ENCODE results near the gene VPS26B.
A peak's percentile ranks its signal among the peaks of the same experiment; 100 is the strongest.

Gene VPS26B

GRCh38 chr11:134224710-134225664 is 516 bp downstream of the VPS26B start:
- H3K27ac Mint-ChIP-seq, result peak overlapping the region; percentile 93
- H3K4me3 Mint-ChIP-seq, result peak overlapping the region; percentile 88
- no peaks in the 10 kb centered on the region for H3K9me3 Mint-ChIP-seq
- ATAC-seq, result peak; percentile 14
- H3K36me3 Mint-ChIP-seq, result peaks cover 14% of the 10 kb centered on the region
- peaks cover 68% of the 10 kb centered on the region for H3K4me1 Mint-ChIP-seq
- H3K27me3 Mint-ChIP-seq, result peaks cover 23% of the 10 kb centered on the region

DNA sequence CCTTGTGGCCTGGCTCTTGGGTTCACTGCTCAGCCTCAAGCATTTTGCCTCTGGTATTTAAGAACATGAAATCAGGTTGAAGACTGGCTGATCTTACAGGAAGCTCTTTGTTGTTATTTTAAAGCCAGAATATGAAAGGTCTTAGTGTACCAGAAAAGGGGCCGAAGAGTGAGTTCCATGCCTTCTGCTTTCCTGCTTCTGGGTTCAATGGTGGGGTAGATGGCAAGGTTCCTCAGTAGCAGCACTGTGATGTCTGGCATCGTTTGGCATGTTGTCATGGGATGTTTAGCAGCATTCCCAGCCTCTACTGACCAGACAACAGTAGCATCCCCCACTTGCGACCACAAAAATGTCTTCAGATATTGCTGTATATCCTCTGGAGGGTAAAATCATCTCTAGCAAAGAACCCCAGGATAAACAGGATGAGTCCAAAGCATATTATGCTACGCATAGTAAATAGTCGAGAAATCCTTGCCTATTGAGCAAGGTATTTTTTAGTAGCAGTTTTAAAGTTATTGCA is 2.4 kb downstream of the VPS26B start:
- Mint-ChIP-seq H3K27ac (no peak overlapping the region), H3K36me3 (peaks cover 8% of the 10 kb centered on the region), H3K4me1 (peaks cover 80% of the 10 kb centered on the region), H3K9me3 (no peaks in the 10 kb centered on the region), H3K27me3 (peaks cover 33% of the 10 kb centered on the region), H3K4me3 (no peak overlapping the region)
- no peak for ATAC-seq

GRCh38 chr11:134228625-134229024 is 4.2 kb downstream of the VPS26B start:
- Mint-ChIP-seq H3K27ac (no peak overlapping the region), H3K9me3 (no peaks in the 10 kb centered on the region), H3K4me3 (peak overlapping the region; percentile 2), H3K27me3 (peaks cover 33% of the 10 kb centered on the region), H3K36me3 (peaks cover 8% of the 10 kb centered on the region), H3K4me1 (peaks cover 75% of the 10 kb centered on the region)
- peak; percentile 75 for ATAC-seq

- no peak overlapping the region for H3K4me3 Mint-ChIP-seq
- peaks cover 8% of the 10 kb centered on the region for H3K36me3 Mint-ChIP-seq
- no peak for ATAC-seq
- H3K4me1 Mint-ChIP-seq, result peaks cover 75% of the 10 kb centered on the region
- peak overlapping the region; percentile 30 for H3K27ac Mint-ChIP-seq
- H3K9me3 Mint-ChIP-seq, result no peaks in the 10 kb centered on the region
- H3K27me3 Mint-ChIP-seq, result peaks cover 33% of the 10 kb centered on the region
Observed at GRCh38 chr11:134229126-134229790, 4.8 kb downstream of the VPS26B start.

- Mint-ChIP-seq H3K4me3 (no peak overlapping the region), H3K9me3 (no peaks in the 10 kb centered on the region), H3K4me1 (peaks cover 69% of the 10 kb centered on the region), H3K27ac (no peak overlapping the region), H3K36me3 (peaks cover 13% of the 10 kb centered on the region), H3K27me3 (peaks cover 31% of the 10 kb centered on the region)
- ATAC-seq, result no peak
Observed at GRCh38 chr11:134230339-134230738, 5.9 kb downstream of the VPS26B start.

GRCh38 chr11:134231958-134232659 is 7.6 kb downstream of the VPS26B start:
- H3K27ac Mint-ChIP-seq, result no peak overlapping the region
- H3K4me3 Mint-ChIP-seq, result no peak overlapping the region
- no peaks in the 10 kb centered on the region for H3K9me3 Mint-ChIP-seq
- peaks cover 22% of the 10 kb centered on the region for H3K36me3 Mint-ChIP-seq
- peak; percentile 6 for ATAC-seq
- H3K4me1 Mint-ChIP-seq, result peaks cover 51% of the 10 kb centered on the region
- H3K27me3 Mint-ChIP-seq, result peaks cover 20% of the 10 kb centered on the region

- Mint-ChIP-seq H3K9me3 (no peaks in the 10 kb centered on the region), H3K36me3 (peaks cover 34% of the 10 kb centered on the region), H3K27me3 (peaks cover 20% of the 10 kb centered on the region), H3K4me3 (no peak overlapping the region), H3K4me1 (peaks cover 34% of the 10 kb centered on the region), H3K27ac (no peak overlapping the region)
- no peak for ATAC-seq
Observed at GRCh38 chr11:134233729-134234179, 9.3 kb downstream of the VPS26B start.

- H3K36me3 Mint-ChIP-seq, result peaks cover 32% of the 10 kb centered on the region
- H3K4me1 Mint-ChIP-seq, result peaks cover 18% of the 10 kb centered on the region
- H3K4me3 Mint-ChIP-seq, result no peak overlapping the region
- no peak overlapping the region for H3K27ac Mint-ChIP-seq
- peaks cover 6% of the 10 kb centered on the region for H3K27me3 Mint-ChIP-seq
- H3K9me3 Mint-ChIP-seq, result no peaks in the 10 kb centered on the region
- no peak for ATAC-seq
Observed at GRCh38 chr11:134235399-134235798, 10.9 kb downstream of the VPS26B start.

GRCh38 chr11:134236834-134237556 is 12.5 kb downstream of the VPS26B start:
- no peaks in the 10 kb centered on the region for H3K9me3 Mint-ChIP-seq
- H3K36me3 Mint-ChIP-seq, result peaks cover 32% of the 10 kb centered on the region
- ATAC-seq, result no peak
- H3K4me1 Mint-ChIP-seq, result peaks cover 8% of the 10 kb centered on the region
- H3K4me3 Mint-ChIP-seq, result no peak overlapping the region
- H3K27me3 Mint-ChIP-seq, result no peaks in the 10 kb centered on the region
- no peak overlapping the region for H3K27ac Mint-ChIP-seq

DNA sequence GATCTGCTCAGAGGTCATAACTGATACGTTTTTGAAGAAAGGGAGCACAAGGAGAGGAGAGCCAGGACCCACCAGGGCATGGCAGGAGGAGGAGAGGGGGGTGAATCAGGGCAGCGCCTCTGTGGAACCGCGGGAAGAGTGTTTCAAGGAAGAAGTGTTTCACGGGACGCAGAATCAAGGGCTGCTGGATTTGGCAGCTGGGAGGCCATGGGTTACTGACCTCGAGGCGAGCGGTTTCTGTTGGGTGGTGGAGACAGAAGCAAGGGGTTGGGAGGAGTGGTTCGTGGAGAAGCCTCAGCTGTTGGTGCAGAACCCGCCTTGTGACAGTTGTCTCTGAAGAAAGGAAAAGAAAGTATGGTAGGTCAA is 13.1 kb downstream of the VPS26B start:
- H3K4me3 Mint-ChIP-seq, result no peak overlapping the region
- no peak for ATAC-seq
- H3K27me3 Mint-ChIP-seq, result no peaks in the 10 kb centered on the region
- no peaks in the 10 kb centered on the region for H3K9me3 Mint-ChIP-seq
- peaks cover 3% of the 10 kb centered on the region for H3K4me1 Mint-ChIP-seq
- peaks cover 34% of the 10 kb centered on the region for H3K36me3 Mint-ChIP-seq
- H3K27ac Mint-ChIP-seq, result no peak overlapping the region

DNA sequence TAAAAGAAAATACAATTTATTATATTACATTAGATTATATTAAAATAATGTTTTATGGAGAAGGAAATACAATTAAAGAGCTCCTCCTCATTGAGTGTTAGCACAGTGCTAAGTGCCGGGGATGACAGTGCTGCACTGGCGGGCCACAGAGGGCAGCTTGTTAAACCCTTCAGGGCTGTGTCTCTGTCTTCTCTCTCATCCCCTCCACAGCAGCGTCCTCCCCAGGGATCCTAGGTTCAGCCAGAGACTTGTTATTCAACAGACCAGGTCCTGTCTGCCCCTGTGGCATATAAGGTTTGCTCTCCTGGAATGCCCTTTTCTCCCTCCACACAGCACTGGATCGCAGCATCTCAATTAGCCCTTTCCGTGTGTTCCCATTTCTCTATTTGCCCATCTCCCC is 14.5 kb downstream of the VPS26B start:
- Mint-ChIP-seq H3K4me3 (no peak overlapping the region), H3K9me3 (no peaks in the 10 kb centered on the region), H3K4me1 (no peaks in the 10 kb centered on the region), H3K27me3 (no peaks in the 10 kb centered on the region), H3K27ac (no peak overlapping the region), H3K36me3 (peaks cover 49% of the 10 kb centered on the region)
- ATAC-seq, result no peak

DNA sequence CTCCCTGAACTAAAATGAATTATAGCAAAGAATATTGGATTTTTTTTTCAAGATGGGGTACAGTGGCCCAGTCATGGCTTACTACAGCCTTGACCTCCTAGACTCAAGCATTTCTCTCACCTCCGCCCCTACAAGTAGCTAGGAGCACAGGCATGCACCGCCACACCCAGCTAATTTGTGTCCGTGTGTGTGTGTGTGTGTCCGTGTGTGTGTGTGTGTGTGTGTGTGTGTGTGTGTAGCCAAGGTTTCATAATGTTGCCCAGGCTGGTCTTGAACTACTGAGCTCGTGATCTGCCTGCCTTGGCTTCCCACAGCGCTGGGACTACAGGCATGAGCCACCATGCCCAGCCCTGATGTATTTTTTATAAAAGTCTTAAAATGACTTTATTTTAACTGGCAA is 16.1 kb downstream of the VPS26B start:
- H3K27me3 Mint-ChIP-seq, result no peaks in the 10 kb centered on the region
- H3K36me3 Mint-ChIP-seq, result peaks cover 47% of the 10 kb centered on the region
- no peaks in the 10 kb centered on the region for H3K4me1 Mint-ChIP-seq
- H3K27ac Mint-ChIP-seq, result no peak overlapping the region
- ATAC-seq, result no peak
- H3K4me3 Mint-ChIP-seq, result no peak overlapping the region
- H3K9me3 Mint-ChIP-seq, result no peaks in the 10 kb centered on the region

DNA sequence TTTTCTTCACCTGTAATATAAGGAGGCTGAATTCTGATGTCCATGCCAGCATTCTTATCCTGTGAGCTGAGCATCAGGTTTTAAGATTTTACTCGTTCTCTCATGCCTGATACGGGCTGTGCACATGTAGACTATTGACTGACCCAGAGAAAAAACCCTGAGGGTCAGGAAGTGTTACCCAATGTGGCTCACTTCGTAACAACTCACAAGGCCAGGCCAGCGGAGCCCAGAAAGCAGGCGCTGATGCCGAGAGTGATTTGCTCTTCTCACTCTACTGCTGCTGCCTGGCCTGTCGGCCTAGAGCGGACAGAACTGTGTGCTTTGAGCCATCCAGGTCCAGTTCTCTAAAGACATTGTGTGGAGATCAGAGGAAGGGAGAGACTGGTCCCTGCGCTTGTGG is 17.9 kb downstream of the VPS26B start:
- H3K4me3 Mint-ChIP-seq, result no peak overlapping the region
- no peaks in the 10 kb centered on the region for H3K9me3 Mint-ChIP-seq
- no peak overlapping the region for H3K27ac Mint-ChIP-seq
- no peak for ATAC-seq
- H3K36me3 Mint-ChIP-seq, result peaks cover 48% of the 10 kb centered on the region
- H3K27me3 Mint-ChIP-seq, result no peaks in the 10 kb centered on the region
- no peaks in the 10 kb centered on the region for H3K4me1 Mint-ChIP-seq

DNA sequence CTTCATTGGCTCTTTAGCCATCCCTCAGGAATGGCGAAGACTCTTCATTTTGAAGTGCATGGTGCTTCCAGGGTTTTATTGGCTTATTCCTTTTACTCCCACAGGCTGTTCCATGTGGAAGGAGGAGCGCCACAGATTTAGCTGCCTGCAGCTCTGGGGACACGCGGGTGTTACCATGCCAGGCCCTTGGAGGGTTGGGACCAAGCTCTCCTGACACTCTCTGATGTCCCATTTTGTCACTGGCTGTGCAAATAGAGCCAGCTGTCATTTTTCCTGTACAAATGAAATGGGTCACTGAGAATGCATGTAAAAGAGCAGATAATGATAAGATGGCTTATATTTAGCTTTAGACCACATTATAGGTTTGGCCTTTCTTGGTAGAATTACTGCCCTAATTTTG is 19.4 kb downstream of the VPS26B start:
- Mint-ChIP-seq H3K27me3 (no peaks in the 10 kb centered on the region), H3K36me3 (peaks cover 54% of the 10 kb centered on the region), H3K4me3 (no peak overlapping the region), H3K9me3 (no peaks in the 10 kb centered on the region), H3K27ac (no peak overlapping the region), H3K4me1 (no peaks in the 10 kb centered on the region)
- ATAC-seq, result no peak
